Esophagus (tissue), 2 donors: ENCODE results near the gene UBE2S. TPM values are rescaled to one million over a fixed set of nuclear protein-coding genes. Genes with fewer than 3 reads are reported as not detected.
"Not testable (repeated sequence)": the region's sequence is repeated elsewhere in the genome, so short reads cannot be mapped to it uniquely, and the experiment has no call there.

Experiments
- H3K27ac ChIP-seq, 2 donors: one replicate each; pipeline ENCODE4 v1.5.1; 2013; ENCODE audit warnings: low read depth in 2 of 2, mild to moderate bottlenecking in 2 of 2, inconsistent platforms in 1 of 2, low read length in 1 of 2, moderate library complexity in 1 of 2
- H3K27me3 ChIP-seq, 2 donors: one replicate each; pipeline ENCODE4 v1.6.1; 2013; ENCODE audit warnings: low read length in 2 of 2, control low read depth in 1 of 2, mild to moderate bottlenecking in 1 of 2; ENCODE audit not compliant: insufficient read depth in 2 of 2, control insufficient read depth in 1 of 2
- H3K36me3 ChIP-seq, 2 donors: one replicate each; pipeline ENCODE4 v1.6.1; 2013; ENCODE audit warnings: low read length in 1 of 2; ENCODE audit not compliant: control insufficient read depth in 2 of 2, insufficient read depth in 2 of 2
- H3K4me1 ChIP-seq, 2 donors: one replicate each; pipeline ENCODE4 v1.6.1; 2013; ENCODE audit warnings: low read length in 1 of 2; ENCODE audit not compliant: control insufficient read depth in 2 of 2, insufficient read depth in 2 of 2
- H3K4me3 ChIP-seq, 2 donors: one replicate each; pipeline ENCODE4 v1.5.1; 2013; ENCODE audit warnings: low read length in 2 of 2, mild to moderate bottlenecking in 2 of 2, low read depth in 1 of 2, moderate library complexity in 1 of 2
- H3K9me3 ChIP-seq, 2 donors: one replicate each; pipeline ENCODE4 v1.6.1; 2013; ENCODE audit warnings: mild to moderate bottlenecking in 2 of 2, low read depth in 1 of 2, low read length in 1 of 2, moderate library complexity in 1 of 2; ENCODE audit not compliant: control insufficient read depth in 2 of 2, insufficient read depth in 1 of 2
- WGBS, 2 donors: extraction: QIAGEN DNeasy Blood & Tissue Kit; methylation state at CpG; one replicate each; pipeline ENCODE4 v1.1.7; 2013; 5-methylcytosine and 5-hydroxymethylcytosine counted together
- polyA plus RNA-seq, 2 donors: library from polyadenylated mRNA; stranded (reverse); fragments of 200-250 nt; gene quantifications; one replicate each; pipeline ENCODE4 v1.2.3, GENCODE V29; 2013
- donor health status: healthy with polysubstance abuse.
- donor health status: Bipolar disorder and iron deficiency.

Gene UBE2S
- polyA plus RNA-seq, 2 donors, result 12.8 to 24.1 TPM

DNA sequence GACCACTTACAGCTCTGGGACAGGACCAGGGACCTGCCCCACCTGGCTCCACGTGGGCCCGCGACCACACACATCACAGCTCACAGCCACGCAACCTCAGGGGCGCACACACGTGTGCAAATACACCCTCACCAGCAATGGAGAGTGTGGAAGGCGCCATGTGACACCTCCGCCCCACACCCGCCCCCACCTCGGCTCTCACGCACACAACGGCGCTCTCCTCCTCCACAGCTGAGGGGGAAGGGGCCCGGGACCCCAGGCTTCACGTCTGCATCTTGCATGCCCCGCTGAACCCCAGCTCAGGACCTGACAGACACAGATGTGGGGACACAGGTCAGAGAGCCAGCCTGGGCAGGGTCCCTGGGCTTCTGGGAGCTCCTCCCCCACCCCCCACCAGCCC, 41.9 kb upstream of the UBE2S start:
- 38 to 39% methylated on average over 16 of the region's 16 CpGs for WGBS, 2 donors
- Histone ChIP-seq H3K9me3 (peaks cover 0 to 6% of the 10 kb centered on the region in 2 donors), H3K36me3 (peaks cover 0 to 4% of the 10 kb centered on the region in 2 donors), H3K27me3 (peaks cover 0 to 8% of the 10 kb centered on the region in 2 donors), H3K4me3 (no peak overlapping the region), H3K27ac (no peak overlapping the region), H3K4me1 (peaks cover 5 to 18% of the 10 kb centered on the region in 2 donors)

DNA sequence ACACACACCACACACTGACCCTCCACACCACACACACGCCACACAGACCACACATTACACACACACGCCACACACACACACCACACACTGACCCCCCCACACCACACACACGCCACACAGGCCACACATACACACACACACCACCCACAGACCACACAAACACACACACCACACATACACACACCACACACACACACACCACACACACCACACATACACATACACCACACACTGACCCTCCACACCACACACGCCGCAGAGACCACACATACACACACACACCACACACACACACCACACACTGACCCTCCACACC, 40.5 kb upstream of the UBE2S start:
- Histone ChIP-seq H3K27me3 (peaks cover 3 to 13% of the 10 kb centered on the region in 2 donors), H3K4me1 (peaks cover 5 to 18% of the 10 kb centered on the region in 2 donors)

DNA sequence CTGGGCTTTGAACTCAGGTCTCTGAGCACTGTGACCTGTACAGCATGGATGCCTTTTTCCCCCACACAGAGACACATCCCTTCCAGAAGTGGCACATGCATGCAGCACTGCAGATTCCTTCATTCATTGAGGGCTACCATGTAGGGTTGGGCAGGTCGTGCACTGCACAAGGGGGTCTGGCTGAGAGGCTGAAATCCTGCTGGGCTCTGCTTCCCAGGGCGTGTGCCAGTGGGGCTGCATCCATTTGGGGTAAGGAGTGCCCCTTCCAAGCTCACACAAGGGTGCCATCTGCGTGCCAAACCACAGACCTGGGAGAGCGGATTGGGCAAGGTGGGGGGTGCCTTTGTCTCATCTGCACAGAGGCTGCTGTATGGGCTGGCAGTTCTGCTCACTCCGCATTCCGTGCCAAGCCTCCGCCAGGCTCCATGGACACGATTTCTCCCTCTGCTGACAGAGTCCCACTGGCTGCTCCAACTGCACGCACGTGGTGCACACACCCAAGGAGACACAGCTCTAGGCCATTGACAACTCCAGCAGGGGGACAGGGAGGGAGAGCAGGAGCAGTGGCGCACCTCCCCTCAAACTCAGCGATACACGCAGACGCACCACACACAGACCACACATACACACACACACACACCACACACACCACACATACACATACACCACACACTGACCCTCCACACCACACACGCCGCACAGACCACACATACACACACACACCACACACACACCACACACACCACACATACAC, 40.0 kb upstream of the UBE2S start:
- no peaks in the 10 kb centered on the region for H3K36me3 ChIP-seq
- peaks cover 3 to 18% of the 10 kb centered on the region in 2 donors for H3K27me3 ChIP-seq
- no peak overlapping the region for H3K4me3 ChIP-seq
- H3K9me3 ChIP-seq, result peaks cover 0 to 6% of the 10 kb centered on the region in 2 donors
- peaks cover 7 to 18% of the 10 kb centered on the region in 2 donors for H3K4me1 ChIP-seq
- whole genome bisulfite sequencing, 2 donors, result 22 to 26% methylated on average over 16 of the region's 16 CpGs
- H3K27ac ChIP-seq, result no peak overlapping the region

More for the DNA sequence above, 40.5 kb upstream of the UBE2S start:
- WGBS, 2 donors, result 78% methylated on average over 5 of the region's 5 CpGs
- H3K27ac ChIP-seq, H3K4me3 ChIP-seq, H3K36me3 ChIP-seq, H3K9me3 ChIP-seq: not testable (repeated sequence)

DNA sequence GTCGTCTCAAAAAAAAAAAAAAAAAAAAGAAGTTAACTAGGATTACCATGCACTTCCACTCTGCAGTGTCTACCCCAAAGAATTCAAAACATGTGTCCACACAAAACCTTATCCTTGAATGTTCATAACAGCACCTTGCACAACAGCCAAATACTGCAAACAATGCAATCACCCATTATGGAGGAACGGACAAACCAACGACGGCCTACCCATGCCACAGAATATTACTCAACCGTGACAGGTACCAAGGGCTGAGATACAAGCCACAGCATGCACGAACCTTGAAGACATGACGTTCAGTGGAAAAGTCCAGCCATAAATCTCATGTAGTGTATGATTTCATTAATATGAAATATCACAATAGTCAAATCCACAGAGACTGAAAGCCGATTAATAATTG, 38.5 kb upstream of the UBE2S start:
- Histone ChIP-seq H3K36me3 (no peaks in the 10 kb centered on the region), H3K27me3 (peaks cover 7 to 29% of the 10 kb centered on the region in 2 donors), H3K4me3 (no peak overlapping the region), H3K9me3 (peaks cover 0 to 6% of the 10 kb centered on the region in 2 donors), H3K27ac (no peak overlapping the region), H3K4me1 (peaks cover 8 to 22% of the 10 kb centered on the region in 2 donors)
- WGBS, 2 donors, result 41 to 48% methylated on average over 8 of the region's 8 CpGs

DNA sequence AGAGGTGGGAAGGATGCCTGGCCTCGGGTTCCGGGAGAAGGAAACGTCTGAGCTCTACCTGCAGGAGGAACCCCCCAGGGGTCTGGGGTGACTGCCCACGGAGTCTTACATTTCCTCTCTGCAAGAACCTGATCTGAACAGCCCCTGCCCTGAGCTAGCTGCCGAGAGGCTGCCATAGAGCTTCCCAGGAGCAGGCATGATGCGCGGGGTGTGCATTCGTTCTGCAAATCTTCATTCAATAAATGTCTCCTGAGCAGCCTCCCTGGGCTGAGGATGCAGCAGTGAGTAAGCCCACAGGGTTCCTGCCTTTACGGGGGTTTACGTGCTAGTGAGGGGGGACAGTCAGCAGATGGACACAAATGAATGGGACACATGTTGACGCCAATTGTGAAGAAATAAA, 37.1 kb upstream of the UBE2S start:
- Histone ChIP-seq H3K4me3 (no peak overlapping the region), H3K27me3 (peaks cover 7 to 33% of the 10 kb centered on the region in 2 donors), H3K4me1 (peaks cover 8 to 22% of the 10 kb centered on the region in 2 donors), H3K9me3 (peaks cover 0 to 13% of the 10 kb centered on the region in 2 donors), H3K36me3 (no peaks in the 10 kb centered on the region), H3K27ac (no peak overlapping the region)
- 44 to 45% methylated on average over 11 of the region's 11 CpGs for whole genome bisulfite sequencing, 2 donors

DNA sequence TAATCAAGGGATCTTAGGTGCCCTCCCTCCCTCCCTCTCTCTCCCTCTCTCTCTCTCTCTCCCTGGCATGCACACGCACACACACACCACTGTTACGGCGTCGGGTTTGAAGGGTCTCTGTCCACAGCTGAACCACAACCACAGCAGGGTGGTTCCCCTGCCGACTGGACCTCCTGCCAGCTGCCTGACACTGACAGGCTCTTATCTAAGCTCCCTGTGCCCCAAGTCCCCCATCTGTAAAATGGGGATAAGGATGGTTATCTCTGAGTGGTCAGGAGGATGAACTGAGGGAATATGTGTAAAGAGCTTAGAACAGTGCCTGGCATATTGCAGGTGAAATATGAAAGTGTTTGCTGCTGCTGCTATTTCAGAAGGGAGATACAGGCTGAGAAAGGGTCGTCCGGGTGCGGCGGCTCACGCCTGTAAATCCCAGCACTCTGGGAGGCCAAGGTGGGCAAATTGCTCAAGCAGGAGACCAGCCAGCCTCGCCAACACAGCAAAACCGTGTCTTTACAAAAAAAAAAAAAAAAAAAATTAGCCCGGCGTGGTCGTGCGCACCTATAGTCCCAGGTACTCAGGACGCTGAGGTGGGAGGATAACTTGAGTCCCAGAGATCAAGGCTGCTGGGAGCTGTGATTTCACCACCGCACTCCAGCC, 36.4 kb upstream of the UBE2S start:
- 32 to 33% methylated on average over 18 of the region's 18 CpGs for WGBS, 2 donors
- Histone ChIP-seq H3K27ac (no peak overlapping the region), H3K4me3 (no peak overlapping the region), H3K4me1 (peaks cover 8 to 22% of the 10 kb centered on the region in 2 donors), H3K27me3 (peaks cover 7 to 33% of the 10 kb centered on the region in 2 donors), H3K9me3 (peaks cover 0 to 10% of the 10 kb centered on the region in 2 donors), H3K36me3 (no peaks in the 10 kb centered on the region)

DNA sequence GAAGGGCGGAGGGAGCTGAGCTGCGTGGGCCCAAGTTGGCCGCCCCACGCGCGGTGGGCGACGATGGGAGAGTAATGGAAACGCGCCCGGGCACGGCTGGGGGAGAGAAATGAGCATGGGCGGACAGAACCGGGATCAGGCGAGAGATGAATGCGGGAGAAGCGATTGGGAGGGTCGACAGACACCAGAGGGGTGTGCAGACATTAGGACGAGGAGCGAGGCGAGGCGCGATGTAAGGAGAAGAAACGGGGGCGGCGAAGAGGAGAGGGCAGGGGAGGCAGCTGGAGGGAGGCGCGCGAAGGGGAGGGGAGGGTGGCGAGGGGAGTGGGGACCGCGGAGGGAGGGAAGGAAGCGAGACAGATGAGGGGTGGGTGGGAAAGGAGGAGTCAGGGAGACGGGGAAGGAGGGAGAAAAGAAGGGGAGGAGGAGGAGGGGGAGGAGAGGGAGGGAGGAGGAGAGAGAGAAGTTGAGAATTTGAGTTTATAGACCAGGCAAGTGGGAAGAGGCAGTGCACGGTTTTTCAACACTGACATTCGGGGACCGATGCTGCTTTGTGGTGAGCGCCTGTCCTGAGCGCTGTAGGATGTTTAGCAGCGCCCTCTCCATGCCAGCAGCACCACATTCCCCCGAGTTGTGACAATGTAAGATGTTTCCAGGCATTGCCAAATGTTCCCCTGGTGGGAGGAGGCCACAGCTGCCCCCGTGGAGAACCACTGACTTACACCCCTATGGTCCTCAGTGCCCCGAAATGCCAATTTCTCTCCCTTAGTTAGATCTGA, 35.6 kb upstream of the UBE2S start, which contains the start of gene SHISA7:
Gene SHISA7 (minus strand): TSS at position 256 of the 779 bp plus-strand sequence. CDS start 437 bp downstream, outside the sequence.
- peaks cover 0 to 10% of the 10 kb centered on the region in 2 donors for H3K9me3 ChIP-seq
- H3K4me1 ChIP-seq, result peaks cover 8 to 20% of the 10 kb centered on the region in 2 donors
- 2 to 3% methylated on average over 43 of the region's 43 CpGs for WGBS, 2 donors
- H3K4me3 ChIP-seq, result no peak within 1 kb of the TSS
- no peak within 1 kb of the TSS for H3K27ac ChIP-seq
- H3K36me3 ChIP-seq, result no peaks in the 10 kb centered on the region
- H3K27me3 ChIP-seq, result peaks cover 7 to 38% of the 10 kb centered on the region in 2 donors

DNA sequence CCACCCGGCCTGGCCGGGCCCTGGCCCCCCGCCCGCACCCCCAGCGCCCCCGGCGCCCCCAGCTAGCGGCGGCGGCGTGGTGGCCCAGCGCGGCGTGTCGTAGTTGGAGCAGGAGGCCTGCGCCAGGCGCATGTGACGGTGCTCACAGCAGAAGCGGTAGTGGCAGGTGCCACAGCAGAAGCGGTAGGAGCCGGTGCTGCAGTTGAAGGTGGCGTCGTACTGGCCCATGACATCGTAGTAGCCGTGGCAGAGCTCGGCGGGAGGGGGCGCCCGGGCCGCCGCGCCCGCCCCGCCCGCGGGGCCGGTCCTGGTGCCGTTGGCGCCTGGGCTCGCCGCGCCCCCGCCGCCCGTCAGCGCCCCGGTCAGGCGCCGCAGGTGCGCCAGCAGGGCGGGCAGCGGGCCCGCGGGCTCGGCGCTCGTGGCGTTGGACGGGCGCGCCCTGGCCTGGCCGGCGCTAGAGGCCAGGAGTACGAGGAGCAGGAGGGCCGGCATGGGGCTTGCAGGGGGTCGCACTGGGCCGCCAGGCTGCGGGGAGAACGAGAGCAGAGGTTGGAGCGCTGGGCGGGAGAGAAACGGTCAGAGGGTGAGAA, 34.9 kb upstream of the UBE2S start:
- WGBS, 2 donors, result 1 to 2% methylated on average over 48 to 72 of the region's 72 CpGs
- Histone ChIP-seq H3K36me3 (no peaks in the 10 kb centered on the region), H3K4me3 (no peak overlapping the region), H3K27me3 (peaks cover 7 to 41% of the 10 kb centered on the region in 2 donors), H3K9me3 (peaks cover 0 to 10% of the 10 kb centered on the region in 2 donors), H3K4me1 (peaks cover 8 to 13% of the 10 kb centered on the region in 2 donors), H3K27ac (no peak overlapping the region)

DNA sequence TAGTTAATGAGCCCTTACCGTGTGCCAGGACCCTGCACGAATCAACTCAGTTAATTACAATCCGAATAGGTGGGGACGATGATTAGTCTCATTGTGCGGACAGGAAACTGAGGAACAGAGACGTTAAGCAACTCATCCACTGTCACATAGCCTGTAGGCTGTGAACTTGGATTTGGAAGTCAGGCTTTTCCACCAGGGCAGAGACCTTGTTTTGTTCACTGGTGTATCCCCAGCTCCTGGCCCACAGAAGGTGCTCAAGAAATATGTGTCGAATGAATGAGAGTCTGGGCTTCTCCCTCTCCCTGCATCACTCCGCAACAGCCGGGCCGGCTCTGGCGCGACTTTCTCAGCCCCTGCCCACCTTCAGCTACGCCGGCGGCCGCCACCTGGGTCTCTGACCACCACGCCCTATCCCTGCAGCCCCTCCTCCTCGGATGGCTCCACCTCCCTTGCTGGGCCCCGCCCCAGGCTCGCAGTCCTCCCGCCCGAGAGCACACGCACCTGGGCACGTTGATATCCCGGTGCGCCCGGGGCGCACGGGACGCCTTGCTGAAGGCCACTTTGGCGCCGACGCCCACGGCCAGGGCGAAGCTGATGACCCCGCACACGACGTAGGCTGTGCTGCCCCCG, 34.2 kb upstream of the UBE2S start:
- no peak overlapping the region for H3K4me3 ChIP-seq
- no peak overlapping the region for H3K27ac ChIP-seq
- peaks cover 6 to 8% of the 10 kb centered on the region in 2 donors for H3K4me1 ChIP-seq
- no peaks in the 10 kb centered on the region for H3K36me3 ChIP-seq
- H3K27me3 ChIP-seq, result peaks cover 7 to 43% of the 10 kb centered on the region in 2 donors
- 1 to 3% methylated on average over 32 to 39 of the region's 39 CpGs for WGBS, 2 donors
- H3K9me3 ChIP-seq, result peaks cover 0 to 10% of the 10 kb centered on the region in 2 donors
